ENCODE measurements around the gene F7.
"Not testable (repeated sequence)": the region's sequence is repeated elsewhere in the genome, so short reads cannot be mapped to it uniquely, and the experiment has no call there.

The F7 gene

GRCh38 chr13:113099142-113099541 is 6.4 kb upstream of the F7 start:
- no peak overlapping the region for H4K8ac ChIP-seq (ENCODE audit: low read length)
- no peak overlapping the region for H2BK12ac ChIP-seq (ENCODE audit: low read length in 2 of 2)
- H2AK5ac ChIP-seq (ENCODE audit: low read length, severe bottlenecking), result no peak overlapping the region
- 88% methylated on average over 9 of the region's 11 CpGs for WGBS
- no peaks in the 10 kb centered on the region for H3K36me3 ChIP-seq (ENCODE audit: control insufficient read depth in 1 of 2, insufficient read depth in 2 of 2, low read depth in 1 of 2, low read length in 2 of 2)
- H3K9ac ChIP-seq (ENCODE audit: low read length), result peak overlapping the region; percentile 3
- no peak overlapping the region for H3K4ac ChIP-seq (ENCODE audit: low read depth in 1 of 2, low read length in 2 of 2)
- H3K79me1 ChIP-seq (replicated peaks; ENCODE audit: low read length, poor library complexity, severe bottlenecking), result no peaks in the 10 kb centered on the region
- H2BK120ac ChIP-seq (ENCODE audit: low read depth, low read length), result no peak overlapping the region
- no peak overlapping the region for H3K4me3 ChIP-seq (ENCODE audit: insufficient read depth in 1 of 2, low read depth in 1 of 2, low read length in 2 of 2)
- H4K91ac ChIP-seq (ENCODE audit: low read length), result no peak overlapping the region
- no peak for DNase-seq
- H3K4me1 ChIP-seq (ENCODE audit: control insufficient read depth, insufficient read depth, low read depth, low read length), result peaks cover 7% of the 10 kb centered on the region
- no peak overlapping the region for H3K18ac ChIP-seq (ENCODE audit: low read depth in 1 of 2, low read length in 2 of 2)
- no peak overlapping the region for H3K23ac ChIP-seq (ENCODE audit: low read length in 2 of 2)
- no peaks in the 10 kb centered on the region for H3K9me3 ChIP-seq (ENCODE audit: control insufficient read depth, low read length)
- H2AFZ ChIP-seq (ENCODE audit: low read depth, low read length), result no peak overlapping the region
- H3K4me2 ChIP-seq (ENCODE audit: low read length, poor library complexity, severe bottlenecking), result no peak overlapping the region
- H3K27ac ChIP-seq (ENCODE audit: low read length, poor library complexity, severe bottlenecking), result no peak overlapping the region
- no peak overlapping the region for H2BK15ac ChIP-seq (ENCODE audit: low read depth, poor library complexity, severe bottlenecking)
- peaks cover 34 to 40% of the 10 kb centered on the region in 2 experiments for H3K27me3 ChIP-seq (ENCODE audit: control insufficient read depth in 1 of 2, insufficient read depth in 1 of 2, low read length in 2 of 2)
- H2BK5ac ChIP-seq (ENCODE audit: low read depth, low read length, poor library complexity, severe bottlenecking), result no peak overlapping the region
- no peak overlapping the region for H3K14ac ChIP-seq (ENCODE audit: low read length in 2 of 2)

GRCh38 chr13:113102302-113102701 is 3.3 kb upstream of the F7 start:
- H4K8ac ChIP-seq (ENCODE audit: low read length); H3K4me3 ChIP-seq (ENCODE audit: insufficient read depth in 1 of 2, low read depth in 1 of 2, low read length in 2 of 2); H3K79me1 ChIP-seq (replicated peaks; ENCODE audit: low read length, poor library complexity, severe bottlenecking); H4K91ac ChIP-seq (ENCODE audit: low read length); H3K9me3 ChIP-seq (ENCODE audit: control insufficient read depth, low read length); H2BK15ac ChIP-seq (ENCODE audit: low read depth, poor library complexity, severe bottlenecking); H3K14ac ChIP-seq (ENCODE audit: low read length in 2 of 2); DNase-seq; H2BK12ac ChIP-seq (ENCODE audit: low read length in 2 of 2); H2AK5ac ChIP-seq (ENCODE audit: low read length, severe bottlenecking); H3K4me2 ChIP-seq (ENCODE audit: low read length, poor library complexity, severe bottlenecking); H3K18ac ChIP-seq (ENCODE audit: low read depth in 1 of 2, low read length in 2 of 2); H2BK5ac ChIP-seq (ENCODE audit: low read depth, low read length, poor library complexity, severe bottlenecking); H2BK120ac ChIP-seq (ENCODE audit: low read depth, low read length); H3K23ac ChIP-seq (ENCODE audit: low read length in 2 of 2); H3K27ac ChIP-seq (ENCODE audit: low read length, poor library complexity, severe bottlenecking); H2AFZ ChIP-seq (ENCODE audit: low read depth, low read length); H3K4ac ChIP-seq (ENCODE audit: low read depth in 1 of 2, low read length in 2 of 2); H3K9ac ChIP-seq (ENCODE audit: low read length); H3K36me3 ChIP-seq (ENCODE audit: control insufficient read depth in 1 of 2, insufficient read depth in 2 of 2, low read depth in 1 of 2, low read length in 2 of 2): not testable (repeated sequence)
- H3K4me1 ChIP-seq (ENCODE audit: control insufficient read depth, insufficient read depth, low read depth, low read length), result peaks cover 12% of the 10 kb centered on the region
- peaks cover 25 to 29% of the 10 kb centered on the region in 2 experiments for H3K27me3 ChIP-seq (ENCODE audit: control insufficient read depth in 1 of 2, insufficient read depth in 1 of 2, low read length in 2 of 2)
- WGBS, result 85% methylated on average over 10 of the region's 10 CpGs

GRCh38 chr13:113102727-113103126 is 2.9 kb upstream of the F7 start:
- H3K23ac ChIP-seq (ENCODE audit: low read length in 2 of 2), result no peak overlapping the region
- no peak overlapping the region for H2BK12ac ChIP-seq (ENCODE audit: low read length in 2 of 2)
- H3K27ac ChIP-seq (ENCODE audit: low read length, poor library complexity, severe bottlenecking), result no peak overlapping the region
- WGBS, result 90% methylated on average over 12 of the region's 12 CpGs
- H3K4me3 ChIP-seq (ENCODE audit: insufficient read depth in 1 of 2, low read depth in 1 of 2, low read length in 2 of 2), result no peak overlapping the region
- H4K91ac ChIP-seq (ENCODE audit: low read length), result peak overlapping the region; percentile 21
- H2BK15ac ChIP-seq (ENCODE audit: low read depth, poor library complexity, severe bottlenecking), result no peak overlapping the region
- no peak overlapping the region for H2AFZ ChIP-seq (ENCODE audit: low read depth, low read length)
- no peak overlapping the region for H2BK5ac ChIP-seq (ENCODE audit: low read depth, low read length, poor library complexity, severe bottlenecking)
- H3K4ac ChIP-seq (ENCODE audit: low read depth in 1 of 2, low read length in 2 of 2), result no peak overlapping the region
- no peak overlapping the region for H3K14ac ChIP-seq (ENCODE audit: low read length in 2 of 2)
- H3K4me1 ChIP-seq (ENCODE audit: control insufficient read depth, insufficient read depth, low read depth, low read length), result peaks cover 10% of the 10 kb centered on the region
- no peak overlapping the region for H3K4me2 ChIP-seq (ENCODE audit: low read length, poor library complexity, severe bottlenecking)
- H3K18ac ChIP-seq (ENCODE audit: low read depth in 1 of 2, low read length in 2 of 2), result no peak overlapping the region
- H2AK5ac ChIP-seq (ENCODE audit: low read length, severe bottlenecking), result no peak overlapping the region
- no peak for DNase-seq
- H3K9me3 ChIP-seq (ENCODE audit: control insufficient read depth, low read length), result no peaks in the 10 kb centered on the region
- no peak overlapping the region for H4K8ac ChIP-seq (ENCODE audit: low read length)
- no peak overlapping the region for H2BK120ac ChIP-seq (ENCODE audit: low read depth, low read length)
- no peaks in the 10 kb centered on the region for H3K79me1 ChIP-seq (replicated peaks; ENCODE audit: low read length, poor library complexity, severe bottlenecking)
- H3K36me3 ChIP-seq (ENCODE audit: control insufficient read depth in 1 of 2, insufficient read depth in 2 of 2, low read depth in 1 of 2, low read length in 2 of 2), result no peaks in the 10 kb centered on the region
- peaks cover 25 to 27% of the 10 kb centered on the region in 2 experiments for H3K27me3 ChIP-seq (ENCODE audit: control insufficient read depth in 1 of 2, insufficient read depth in 1 of 2, low read length in 2 of 2)
- no peak overlapping the region for H3K9ac ChIP-seq (ENCODE audit: low read length)

DNA sequence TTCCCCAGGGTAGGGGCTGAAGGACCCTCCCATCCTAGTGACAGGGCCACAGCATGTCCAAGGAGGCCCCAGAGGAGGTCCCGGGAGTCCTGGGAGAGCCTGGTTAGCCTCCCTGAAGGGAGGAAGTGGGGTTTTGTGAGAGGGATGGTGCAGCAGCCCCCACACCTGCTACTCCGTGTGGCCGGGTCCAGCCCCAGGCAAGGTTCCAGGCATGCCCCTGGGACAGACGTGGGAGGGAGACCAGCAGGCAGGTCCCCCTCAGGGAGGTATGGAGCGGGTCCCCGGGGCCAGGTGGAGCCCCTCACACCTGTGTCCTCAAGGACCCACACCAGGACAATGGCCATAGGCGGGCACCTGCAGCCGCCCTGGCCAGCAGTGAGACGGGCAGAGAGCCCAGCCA is 1.9 kb upstream of the F7 start:
- no peak overlapping the region for H2BK12ac ChIP-seq (ENCODE audit: low read length in 2 of 2)
- H3K4me2 ChIP-seq (ENCODE audit: low read length, poor library complexity, severe bottlenecking), result no peak overlapping the region
- H3K4me1 ChIP-seq (ENCODE audit: control insufficient read depth, insufficient read depth, low read depth, low read length), result peaks cover 6% of the 10 kb centered on the region
- H3K4ac ChIP-seq (ENCODE audit: low read depth in 1 of 2, low read length in 2 of 2), result no peak overlapping the region
- no peaks in the 10 kb centered on the region for H3K9me3 ChIP-seq (ENCODE audit: control insufficient read depth, low read length)
- no peak overlapping the region for H2BK5ac ChIP-seq (ENCODE audit: low read depth, low read length, poor library complexity, severe bottlenecking)
- no peak overlapping the region for H3K14ac ChIP-seq (ENCODE audit: low read length in 2 of 2)
- H4K91ac ChIP-seq (ENCODE audit: low read length), result no peak overlapping the region
- no peak overlapping the region for H3K9ac ChIP-seq (ENCODE audit: low read length)
- H3K27ac ChIP-seq (ENCODE audit: low read length, poor library complexity, severe bottlenecking), result no peak overlapping the region
- H4K8ac ChIP-seq (ENCODE audit: low read length), result no peak overlapping the region
- no peak overlapping the region for H2BK15ac ChIP-seq (ENCODE audit: low read depth, poor library complexity, severe bottlenecking)
- no peaks in the 10 kb centered on the region for H3K36me3 ChIP-seq (ENCODE audit: control insufficient read depth in 1 of 2, insufficient read depth in 2 of 2, low read depth in 1 of 2, low read length in 2 of 2)
- H3K23ac ChIP-seq (ENCODE audit: low read length in 2 of 2), result no peak overlapping the region
- H2BK120ac ChIP-seq (ENCODE audit: low read depth, low read length), result no peak overlapping the region
- DNase-seq, result no peak
- H3K4me3 ChIP-seq (ENCODE audit: insufficient read depth in 1 of 2, low read depth in 1 of 2, low read length in 2 of 2), result no peak overlapping the region
- no peak overlapping the region for H3K18ac ChIP-seq (ENCODE audit: low read depth in 1 of 2, low read length in 2 of 2)
- WGBS, result 94% methylated on average over 9 of the region's 9 CpGs
- H2AFZ ChIP-seq (ENCODE audit: low read depth, low read length), result no peak overlapping the region
- H2AK5ac ChIP-seq (ENCODE audit: low read length, severe bottlenecking), result no peak overlapping the region
- peaks cover 18 to 24% of the 10 kb centered on the region in 2 experiments for H3K27me3 ChIP-seq (ENCODE audit: control insufficient read depth in 1 of 2, insufficient read depth in 1 of 2, low read length in 2 of 2)
- H3K79me1 ChIP-seq (replicated peaks; ENCODE audit: low read length, poor library complexity, severe bottlenecking), result no peaks in the 10 kb centered on the region

Measured in mesenchymal stem cell (in vitro differentiated cells and primary cell).